OCI-LY3 (cell line): ENCODE results near the gene USP2.

Experiments used
- H2AFZ ChIP-seq: fragments of 200-600, 300-600 bp; shearing (Covaris generic); 2 replicates; pipeline ENCODE4 v1.6.0; 2014; ENCODE audit warnings: antibody characterized with exemption, low read depth, low read length
- H3K27ac ChIP-seq: fragments of 200-600, 300-600 bp; sonication (generic); 2 replicates; pipeline ENCODE4 v1.5.1; 2014; ENCODE audit warnings: mild to moderate bottlenecking, low read length, moderate library complexity, mixed read lengths
- H3K27me3 ChIP-seq: fragments of 200-600, 300-600 bp; sonication (generic); 2 replicates; pipeline ENCODE4 v1.6.1; 2014; ENCODE audit warnings: low read depth, low read length, mixed read lengths
- H3K36me3 ChIP-seq: fragments of 200-600, 300-600 bp; sonication (generic); replicated peaks from 2 replicates; pipeline ENCODE3; 2014; ENCODE audit warnings: low read depth, low read length, mixed read lengths
- H3K4me1 ChIP-seq: fragments of 300-600, 200-600 bp; sonication (generic); 2 replicates; pipeline ENCODE4 v1.6.1; 2014; ENCODE audit warnings: low read length, mixed read lengths
- H3K4me2 ChIP-seq: fragments of 200-600, 300-600 bp; sonication (generic); 2 replicates; pipeline ENCODE4 v1.6.1; 2014; ENCODE audit warnings: low read length, mixed read lengths
- H3K4me3 ChIP-seq: fragments of 300-600, 200-600 bp; sonication (generic); 2 replicates; pipeline ENCODE4 v1.5.1; 2014; ENCODE audit warnings: antibody characterized with exemption, mild to moderate bottlenecking, low read length, moderate library complexity
- H3K79me2 ChIP-seq: fragments of 300-600, 200-600 bp; shearing (Covaris generic); 2 replicates; pipeline ENCODE4 v1.6.1; 2014; ENCODE audit warnings: mild to moderate bottlenecking, low read length, mixed read lengths
- H3K9ac ChIP-seq: fragments of 300-600, 200-600 bp; shearing (Covaris generic); 2 replicates; pipeline ENCODE4 v1.6.0; 2014; ENCODE audit warnings: mild to moderate bottlenecking, low read length, moderate library complexity
- H3K9me3 ChIP-seq: fragments of 200-600, 300-600 bp; shearing (Covaris generic); 2 replicates; pipeline ENCODE4 v1.6.1; 2014; ENCODE audit warnings: low read length, mixed read lengths; ENCODE audit not compliant: insufficient read depth
- H4K20me1 ChIP-seq: fragments of 200-600, 300-600 bp; sonication (generic); 2 replicates; pipeline ENCODE4 v1.6.1; 2016; ENCODE audit warnings: low read length, mixed read lengths; ENCODE audit not compliant: insufficient read depth
- EZH2phosphoT487 ChIP-seq: fragments of 200-600 bp; shearing (Covaris generic); IDR thresholded peaks from 2 replicates; pipeline ENCODE4 v1.6.1; 2018; ENCODE audit warnings: antibody characterized with exemption, mixed run types, low read depth
- TF ChIP-seq, protein P1 (sequence below): fragments of 200-600, 300-600 bp; sonication (generic); IDR thresholded peaks from 2 replicates; pipeline ENCODE4 v1.5.1; 2014; ENCODE audit warnings: antibody characterized with exemption, low read length, low read depth

The USP2 gene

DNA sequence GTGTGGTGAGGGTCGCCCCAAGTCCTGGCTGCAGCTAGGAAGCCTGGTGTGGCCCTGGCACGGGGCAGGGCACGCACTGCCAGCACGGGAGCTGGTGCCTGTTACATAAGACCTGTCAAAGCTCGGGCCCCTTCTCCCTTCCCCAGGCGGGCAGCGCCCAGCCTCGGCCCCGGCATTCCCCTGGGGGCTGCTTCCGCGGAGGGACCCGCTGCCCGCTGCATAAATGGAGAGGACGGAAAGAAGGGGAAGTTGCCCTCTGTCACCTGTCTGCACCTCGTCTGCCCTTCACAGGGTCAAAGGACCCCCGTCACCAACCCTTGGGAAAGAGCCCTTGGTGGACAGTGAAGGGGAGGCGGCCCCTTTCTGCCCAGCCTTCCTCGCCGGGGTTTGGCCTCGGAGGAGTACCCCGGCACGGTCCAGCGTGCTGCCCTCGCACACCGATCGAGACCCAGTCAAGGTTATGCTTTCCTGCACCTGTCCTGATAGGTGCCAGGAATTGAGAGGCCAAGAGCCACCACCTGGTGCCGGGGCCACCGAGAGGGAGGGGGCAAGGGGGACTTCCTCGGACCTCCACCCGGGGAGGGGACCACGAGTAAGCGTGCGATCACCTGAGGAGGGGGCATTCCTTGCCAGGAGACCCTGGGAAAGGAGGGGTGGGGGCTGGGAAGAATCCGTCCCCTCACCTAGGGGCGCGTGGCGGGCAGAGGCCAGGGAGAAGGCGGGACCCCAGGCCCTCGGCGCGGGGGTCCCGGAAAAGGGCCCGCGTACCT lies 18.2 kb downstream of the USP2 start:
- no peak overlapping the region for H3K4me2 ChIP-seq
- peaks cover 17% of the 10 kb centered on the region for H3K4me1 ChIP-seq
- peaks cover 10% of the 10 kb centered on the region for H3K27me3 ChIP-seq
- H4K20me1 ChIP-seq = no peaks in the 10 kb centered on the region
- no peak for TF ChIP-seq EZH2phosphoT487
- TF ChIP-seq, protein P1, sequence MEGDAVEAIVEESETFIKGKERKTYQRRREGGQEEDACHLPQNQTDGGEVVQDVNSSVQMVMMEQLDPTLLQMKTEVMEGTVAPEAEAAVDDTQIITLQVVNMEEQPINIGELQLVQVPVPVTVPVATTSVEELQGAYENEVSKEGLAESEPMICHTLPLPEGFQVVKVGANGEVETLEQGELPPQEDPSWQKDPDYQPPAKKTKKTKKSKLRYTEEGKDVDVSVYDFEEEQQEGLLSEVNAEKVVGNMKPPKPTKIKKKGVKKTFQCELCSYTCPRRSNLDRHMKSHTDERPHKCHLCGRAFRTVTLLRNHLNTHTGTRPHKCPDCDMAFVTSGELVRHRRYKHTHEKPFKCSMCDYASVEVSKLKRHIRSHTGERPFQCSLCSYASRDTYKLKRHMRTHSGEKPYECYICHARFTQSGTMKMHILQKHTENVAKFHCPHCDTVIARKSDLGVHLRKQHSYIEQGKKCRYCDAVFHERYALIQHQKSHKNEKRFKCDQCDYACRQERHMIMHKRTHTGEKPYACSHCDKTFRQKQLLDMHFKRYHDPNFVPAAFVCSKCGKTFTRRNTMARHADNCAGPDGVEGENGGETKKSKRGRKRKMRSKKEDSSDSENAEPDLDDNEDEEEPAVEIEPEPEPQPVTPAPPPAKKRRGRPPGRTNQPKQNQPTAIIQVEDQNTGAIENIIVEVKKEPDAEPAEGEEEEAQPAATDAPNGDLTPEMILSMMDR = no peak
- no peak overlapping the region for H3K4me3 ChIP-seq
- no peak overlapping the region for H2AFZ ChIP-seq
- no peaks in the 10 kb centered on the region for H3K79me2 ChIP-seq
- no peak overlapping the region for H3K9ac ChIP-seq
- no peak overlapping the region for H3K27ac ChIP-seq
- H3K36me3 ChIP-seq = no peaks in the 10 kb centered on the region
- H3K9me3 ChIP-seq = no peaks in the 10 kb centered on the region

DNA sequence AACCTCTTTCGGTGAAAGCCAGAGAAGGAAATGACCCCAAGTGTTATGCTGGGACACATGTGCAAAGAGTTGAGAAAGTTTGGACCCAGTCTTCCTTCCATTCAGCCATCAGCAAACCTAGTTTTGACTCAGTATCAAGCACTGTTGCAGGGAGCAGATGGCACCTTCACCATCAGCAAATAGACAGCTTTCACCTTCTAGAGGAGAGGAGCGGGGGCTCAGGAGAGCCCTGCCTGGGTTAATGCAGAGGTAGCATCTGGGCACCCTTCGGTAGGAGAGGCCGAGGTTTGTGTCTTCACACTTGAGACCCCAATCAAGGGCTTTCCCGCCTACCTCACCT lies 18.8 kb downstream of the USP2 start:
- H3K36me3 ChIP-seq = no peaks in the 10 kb centered on the region
- no peak overlapping the region for H2AFZ ChIP-seq
- no peak for TF ChIP-seq EZH2phosphoT487
- TF ChIP-seq, protein P1 = no peak
- no peaks in the 10 kb centered on the region for H4K20me1 ChIP-seq
- no peak overlapping the region for H3K4me3 ChIP-seq
- no peak overlapping the region for H3K27ac ChIP-seq
- no peak overlapping the region for H3K4me2 ChIP-seq
- H3K9me3 ChIP-seq = no peaks in the 10 kb centered on the region
- H3K4me1 ChIP-seq = peaks cover 17% of the 10 kb centered on the region
- no peaks in the 10 kb centered on the region for H3K79me2 ChIP-seq
- H3K9ac ChIP-seq = no peak overlapping the region
- H3K27me3 ChIP-seq = peaks cover 5% of the 10 kb centered on the region; the same call in 1 of the 2 replicates

DNA sequence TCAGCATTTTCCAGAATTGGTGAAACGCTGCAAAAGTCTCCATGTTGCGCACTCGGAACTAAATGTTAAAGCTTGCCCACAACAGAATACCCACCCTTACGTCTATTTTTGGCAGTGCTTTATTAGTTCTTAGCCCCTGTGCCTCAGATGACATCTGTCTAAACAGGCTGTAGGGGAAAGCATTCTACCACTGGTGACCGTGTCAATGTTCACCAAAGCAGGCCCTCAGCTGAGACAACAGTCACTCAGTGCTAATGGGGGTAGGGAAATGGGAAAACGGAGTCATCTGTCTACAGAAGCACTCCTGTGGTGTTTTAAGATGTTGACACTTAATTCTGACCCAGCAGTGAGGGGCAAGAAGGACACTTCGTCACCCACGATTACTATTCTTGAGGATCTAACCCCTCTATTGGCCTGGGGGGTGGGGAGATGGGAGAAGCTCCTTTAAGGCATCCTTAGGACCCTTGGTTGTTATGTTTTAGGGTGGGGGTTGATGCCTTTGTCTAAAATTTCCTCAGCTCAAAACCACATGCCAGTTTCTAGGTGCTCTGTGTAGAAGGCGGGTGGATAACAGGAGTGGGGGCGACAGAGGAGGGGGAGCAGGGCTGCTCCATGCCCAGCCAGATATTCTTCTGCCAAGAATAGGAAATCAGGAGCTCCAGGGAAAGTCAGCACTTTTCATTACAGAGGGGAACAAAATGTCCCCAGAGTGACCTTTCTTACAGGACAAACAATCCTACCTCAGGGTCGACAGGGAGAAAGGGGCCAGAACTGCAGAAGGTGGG lies 19.4 kb downstream of the USP2 start:
- H3K36me3 ChIP-seq = no peaks in the 10 kb centered on the region
- H3K27me3 ChIP-seq = no peaks in the 10 kb centered on the region
- no peak overlapping the region for H3K9ac ChIP-seq
- no peak overlapping the region for H3K4me2 ChIP-seq
- H3K79me2 ChIP-seq = no peaks in the 10 kb centered on the region
- H3K4me3 ChIP-seq = no peak overlapping the region
- peaks cover 17% of the 10 kb centered on the region for H3K4me1 ChIP-seq
- no peaks in the 10 kb centered on the region for H3K9me3 ChIP-seq
- H2AFZ ChIP-seq = no peak overlapping the region
- H3K27ac ChIP-seq = no peak overlapping the region
- H4K20me1 ChIP-seq = no peaks in the 10 kb centered on the region
- TF ChIP-seq, protein P1 = no peak
- TF ChIP-seq EZH2phosphoT487 = no peak

DNA sequence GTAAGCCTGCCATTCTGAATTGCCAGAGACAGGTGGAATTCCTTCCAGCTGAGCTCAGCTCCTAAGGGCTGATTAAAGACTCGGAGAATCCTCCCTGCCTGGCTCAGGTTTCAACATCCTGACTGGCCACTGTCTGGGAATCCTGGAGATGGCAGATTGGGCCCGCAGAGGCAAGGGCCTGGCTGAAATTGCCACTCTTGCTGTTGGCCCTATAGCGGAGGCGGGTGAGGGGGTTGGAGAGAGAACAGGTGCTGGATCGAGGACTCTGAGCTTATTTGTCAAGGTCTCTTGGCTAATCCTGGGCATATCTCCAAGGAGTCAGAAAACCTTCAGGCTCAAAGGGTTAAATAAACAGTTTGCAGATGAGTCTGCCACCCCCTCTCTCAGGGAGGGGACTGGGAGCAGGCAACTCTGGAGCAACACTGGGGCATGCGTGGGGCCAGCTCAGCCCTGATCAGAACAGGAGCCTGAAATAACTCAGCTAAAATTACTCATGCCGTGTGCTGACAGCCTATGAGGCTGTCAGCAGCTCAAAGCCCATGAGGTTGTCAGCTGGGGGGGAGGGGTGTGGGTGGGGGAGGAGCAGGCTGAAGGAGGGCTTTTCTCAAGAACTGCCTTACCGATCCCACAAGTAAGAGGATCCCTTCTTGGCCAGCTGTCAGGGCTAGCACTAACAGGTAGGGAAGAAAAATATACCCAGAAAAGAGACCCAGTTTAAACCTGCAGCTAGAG lies 20.3 kb downstream of the USP2 start:
- Histone ChIP-seq H3K27ac (no peak overlapping the region), H3K36me3 (no peaks in the 10 kb centered on the region), H3K4me2 (no peak overlapping the region), H3K9me3 (no peaks in the 10 kb centered on the region), H4K20me1 (no peaks in the 10 kb centered on the region), H2AFZ (no peak overlapping the region), H3K4me1 (peaks cover 17% of the 10 kb centered on the region), H3K79me2 (no peaks in the 10 kb centered on the region), H3K4me3 (no peak overlapping the region), H3K27me3 (no peaks in the 10 kb centered on the region), H3K9ac (no peak overlapping the region)
- TF ChIP-seq, protein P1 = no peak
- no peak for TF ChIP-seq EZH2phosphoT487
